ENCODE data around the gene CADM1. TPM values are rescaled to one million over a fixed set of nuclear protein-coding genes. Genes with fewer than 3 reads are reported as not detected.
A peak's percentile ranks its signal among the peaks of the same experiment; 100 is the strongest.

CADM1 gene
- total RNA-seq (6.9 TPM), polyA plus RNA-seq (10 to 100 TPM in 1 of 4 donors, 1 to 10 TPM in 3; 3.6 to 11.3 (median 7.1) TPM)

DNA sequence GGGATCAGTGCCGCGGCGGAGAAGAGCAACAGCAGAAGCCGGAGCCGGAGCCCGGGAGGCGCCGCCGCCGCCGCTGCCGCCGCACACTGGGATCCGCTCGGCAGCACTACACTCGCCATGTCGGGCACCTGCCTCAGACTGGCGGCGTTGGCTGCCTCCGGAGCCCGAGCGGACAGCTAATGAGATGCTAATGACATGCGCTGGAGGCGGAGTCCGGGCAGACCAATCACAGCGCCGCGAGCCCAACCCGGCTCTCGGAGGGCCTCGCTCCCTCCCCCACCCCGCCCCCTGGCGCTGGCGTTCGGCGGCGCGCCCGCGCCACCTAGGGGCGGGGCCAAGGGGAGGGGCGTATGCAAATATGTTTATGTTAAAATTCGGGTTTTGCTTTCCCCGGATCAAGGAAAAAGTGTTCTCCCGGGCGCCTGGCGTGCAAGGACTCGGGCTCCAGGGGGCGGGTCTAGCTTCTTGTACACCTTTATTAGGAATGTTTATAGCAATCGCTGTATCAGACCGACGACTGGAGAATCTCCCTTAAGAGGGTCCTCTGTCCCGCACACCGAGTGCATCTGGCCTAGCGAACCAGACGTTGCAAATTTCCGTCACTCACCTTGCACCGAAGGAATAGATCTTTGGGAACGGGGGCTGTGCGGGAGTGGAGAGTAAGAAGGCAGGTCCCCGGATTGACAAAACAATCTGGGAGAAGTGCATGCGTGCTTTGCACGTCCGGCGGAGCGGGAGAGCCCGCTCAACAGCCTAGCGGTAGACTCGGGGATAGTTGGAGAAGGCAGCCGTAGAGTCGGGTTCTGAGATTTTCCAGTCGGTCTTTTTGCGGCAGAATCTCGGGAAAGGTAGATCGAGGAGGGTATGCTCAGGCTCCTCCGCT, at the start of gene CADM1:
CADM1 (minus strand) TSS at position 140 of the 883 bp plus-strand sequence.
- H3K27me3 Mint-ChIP-seq = peaks cover 41% of the 10 kb centered on the region
- peaks cover 0 to 15% (median 2%) of the 10 kb centered on the region in 4 donors for H3K4me1 Mint-ChIP-seq
- peak within 1 kb of the TSS; percentile 77 to 82 (median 82) for H3K4me3 Mint-ChIP-seq
- no peak within 1 kb of the TSS for H3K27ac ChIP-seq (ENCODE audit: insufficient read depth, low read length, poor library complexity, severe bottlenecking)
- peaks cover 35% of the 10 kb centered on the region for H3K4me1 ChIP-seq (ENCODE audit: control insufficient read depth, insufficient read depth, low read length, poor library complexity, severe bottlenecking)
- peak within 1 kb of the TSS; percentile 66 for H3K4me3 ChIP-seq (ENCODE audit: low read depth, low read length)
- ATAC-seq (ENCODE audit: low read depth in 2 of 2) = peak; percentile 81 to 87
- H3K9me3 ChIP-seq (ENCODE audit: control insufficient read depth in 2 of 2, low read length in 2 of 2) = no peaks in the 10 kb centered on the region
- DNase-seq = peak; percentile 55 to 77 (median 67)
- H3K36me3 ChIP-seq (ENCODE audit: control insufficient read depth, insufficient read depth, low read length) = no peaks in the 10 kb centered on the region
- peaks cover 44% of the 10 kb centered on the region for H3K27me3 ChIP-seq (ENCODE audit: control insufficient read depth, insufficient read depth, low read length)
- H3K9me3 Mint-ChIP-seq = peaks cover 0 to 12% (median 0%) of the 10 kb centered on the region in 7 donors
- H3K36me3 Mint-ChIP-seq = no peaks in the 10 kb centered on the region
- no peak within 1 kb of the TSS for H3K27ac Mint-ChIP-seq

DNA sequence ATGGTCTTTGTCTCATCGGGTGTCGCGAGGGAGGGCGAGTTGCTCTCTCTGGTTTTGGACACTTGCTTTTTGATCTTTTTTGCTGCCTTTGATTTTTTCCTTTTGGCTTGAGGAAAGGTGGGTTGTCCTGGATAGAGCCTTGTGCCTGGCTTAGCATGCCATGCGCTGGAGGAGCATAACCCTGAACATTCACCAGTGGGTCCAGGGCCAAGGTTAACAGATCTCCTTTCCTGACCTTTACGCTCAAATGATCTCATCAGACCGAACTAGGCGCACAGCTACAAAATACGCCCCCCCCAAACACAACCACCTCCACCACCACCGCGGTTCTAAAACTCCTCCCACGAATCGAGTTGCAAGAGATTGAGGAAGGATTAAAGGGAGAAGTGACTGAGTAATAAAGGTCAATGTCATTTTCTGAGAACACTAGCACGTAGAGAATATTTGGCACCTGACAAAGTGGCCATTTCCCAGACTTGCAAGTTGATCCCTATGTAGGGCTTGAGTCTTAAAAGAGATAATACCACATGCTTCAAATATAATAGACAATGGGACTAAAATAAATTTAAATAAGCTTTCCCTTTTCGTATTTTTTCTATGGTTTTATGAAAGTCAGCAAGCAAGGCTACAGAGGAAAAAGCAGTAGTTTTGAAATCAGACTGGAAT, 48.7 kb upstream of the CADM1 start:
- Histone ChIP-seq H3K9me3 (ENCODE audit: control insufficient read depth in 2 of 2, low read length in 2 of 2) (no peaks in the 10 kb centered on the region), H3K27me3 (ENCODE audit: control insufficient read depth, insufficient read depth, low read length) (no peaks in the 10 kb centered on the region), H3K4me1 (ENCODE audit: control insufficient read depth, insufficient read depth, low read length, poor library complexity, severe bottlenecking) (no peaks in the 10 kb centered on the region), H3K27ac (ENCODE audit: insufficient read depth, low read length, poor library complexity, severe bottlenecking) (no peak overlapping the region), H3K4me3 (ENCODE audit: low read depth, low read length) (no peak overlapping the region), H3K36me3 (ENCODE audit: control insufficient read depth, insufficient read depth, low read length) (no peaks in the 10 kb centered on the region)
- peaks cover 5% of the 10 kb centered on the region for H3K27me3 Mint-ChIP-seq
- no peaks in the 10 kb centered on the region for H3K36me3 Mint-ChIP-seq
- ATAC-seq (ENCODE audit: low read depth in 2 of 2) = no peak
- no peak overlapping the region for H3K4me3 Mint-ChIP-seq
- no peak for DNase-seq
- no peaks in the 10 kb centered on the region for H3K4me1 Mint-ChIP-seq
- no peak overlapping the region for H3K27ac Mint-ChIP-seq
- peaks cover 0 to 3% (median 0%) of the 10 kb centered on the region in 7 donors for H3K9me3 Mint-ChIP-seq

- H3K4me3 ChIP-seq (ENCODE audit: low read depth, low read length) = no peak overlapping the region
- DNase-seq (no peak), ATAC-seq (ENCODE audit: low read depth in 2 of 2) (no peak)
- Mint-ChIP-seq H3K4me1 (no peaks in the 10 kb centered on the region), H3K4me3 (no peak overlapping the region), H3K27ac (no peak overlapping the region), H3K27me3 (peaks cover 5% of the 10 kb centered on the region), H3K9me3 (peaks cover 0 to 3% (median 0%) of the 10 kb centered on the region in 7 donors), H3K36me3 (no peaks in the 10 kb centered on the region)
- H3K36me3 ChIP-seq (ENCODE audit: control insufficient read depth, insufficient read depth, low read length) = no peaks in the 10 kb centered on the region
- H3K27ac ChIP-seq (ENCODE audit: insufficient read depth, low read length, poor library complexity, severe bottlenecking) = no peak overlapping the region
- no peaks in the 10 kb centered on the region for H3K27me3 ChIP-seq (ENCODE audit: control insufficient read depth, insufficient read depth, low read length)
- H3K9me3 ChIP-seq (ENCODE audit: control insufficient read depth in 2 of 2, low read length in 2 of 2) = no peaks in the 10 kb centered on the region
- no peaks in the 10 kb centered on the region for H3K4me1 ChIP-seq (ENCODE audit: control insufficient read depth, insufficient read depth, low read length, poor library complexity, severe bottlenecking)
These were observed 48.0 kb upstream of the CADM1 start for GRCh38 chr11:115552151-115552772.

DNA sequence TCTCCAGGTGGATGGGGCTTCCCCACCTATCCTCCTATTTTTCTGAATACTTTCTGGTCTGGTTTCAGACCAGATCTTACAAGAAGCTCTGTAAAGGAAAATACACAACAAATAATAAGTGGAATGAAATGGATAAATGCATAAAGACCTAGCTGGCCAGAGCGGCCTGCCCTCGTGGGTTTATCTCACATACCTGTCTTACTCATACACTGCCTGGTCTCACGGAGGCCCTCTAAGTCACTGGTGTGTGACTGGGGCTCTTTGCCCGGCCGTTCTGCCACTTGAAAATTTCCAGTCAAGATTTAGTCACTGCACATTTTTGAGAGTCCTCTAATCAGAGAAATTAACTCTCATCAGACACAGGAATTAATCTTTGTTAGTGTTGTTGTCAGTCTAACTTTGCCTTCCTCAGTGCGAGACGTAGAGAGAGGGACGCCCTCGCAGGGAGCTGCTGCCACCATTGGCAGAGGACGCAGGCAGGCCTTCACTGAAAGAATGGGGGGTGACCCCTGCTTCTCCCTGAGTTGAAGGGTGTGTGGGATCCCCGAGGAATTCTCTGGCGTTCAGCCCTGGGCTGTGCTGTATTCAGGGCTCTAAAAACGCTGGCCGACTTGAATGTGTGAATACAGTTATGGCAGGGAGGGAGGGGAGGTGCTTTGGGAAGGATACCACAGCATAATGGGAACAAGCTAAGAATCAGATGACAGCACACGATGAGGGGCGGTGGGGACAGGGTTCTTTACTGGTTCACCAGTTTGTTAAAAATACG, 46.3 kb upstream of the CADM1 start:
- no peak overlapping the region for H3K4me3 ChIP-seq (ENCODE audit: low read depth, low read length)
- H3K9me3 ChIP-seq (ENCODE audit: control insufficient read depth in 2 of 2, low read length in 2 of 2) = no peaks in the 10 kb centered on the region
- Mint-ChIP-seq H3K4me3 (no peak overlapping the region), H3K9me3 (peaks cover 0 to 6% (median 1%) of the 10 kb centered on the region in 7 donors), H3K27ac (peak overlapping the region in 1 of 3 donors; percentile 27), H3K36me3 (no peaks in the 10 kb centered on the region), H3K27me3 (peaks cover 5% of the 10 kb centered on the region), H3K4me1 (no peaks in the 10 kb centered on the region)
- DNase-seq = no peak
- no peaks in the 10 kb centered on the region for H3K27me3 ChIP-seq (ENCODE audit: control insufficient read depth, insufficient read depth, low read length)
- no peak for ATAC-seq (ENCODE audit: low read depth in 2 of 2)
- H3K4me1 ChIP-seq (ENCODE audit: control insufficient read depth, insufficient read depth, low read length, poor library complexity, severe bottlenecking) = no peaks in the 10 kb centered on the region
- no peak overlapping the region for H3K27ac ChIP-seq (ENCODE audit: insufficient read depth, low read length, poor library complexity, severe bottlenecking)
- no peaks in the 10 kb centered on the region for H3K36me3 ChIP-seq (ENCODE audit: control insufficient read depth, insufficient read depth, low read length)

- Histone ChIP-seq H3K27ac (ENCODE audit: insufficient read depth, low read length, poor library complexity, severe bottlenecking) (no peak overlapping the region), H3K36me3 (ENCODE audit: control insufficient read depth, insufficient read depth, low read length) (no peaks in the 10 kb centered on the region), H3K4me1 (ENCODE audit: control insufficient read depth, insufficient read depth, low read length, poor library complexity, severe bottlenecking) (no peaks in the 10 kb centered on the region), H3K4me3 (ENCODE audit: low read depth, low read length) (no peak overlapping the region), H3K9me3 (ENCODE audit: control insufficient read depth in 2 of 2, low read length in 2 of 2) (no peaks in the 10 kb centered on the region), H3K27me3 (ENCODE audit: control insufficient read depth, insufficient read depth, low read length) (no peaks in the 10 kb centered on the region)
- Mint-ChIP-seq H3K4me3 (no peak overlapping the region), H3K27me3 (peaks cover 5% of the 10 kb centered on the region), H3K36me3 (no peaks in the 10 kb centered on the region), H3K27ac (no peak overlapping the region), H3K4me1 (no peaks in the 10 kb centered on the region), H3K9me3 (peaks cover 0 to 7% (median 1%) of the 10 kb centered on the region in 7 donors)
- no peak for DNase-seq
- no peak for ATAC-seq (ENCODE audit: low read depth in 2 of 2)
These were observed 44.8 kb upstream of the CADM1 start for GRCh38 chr11:115548878-115549528.

DNA sequence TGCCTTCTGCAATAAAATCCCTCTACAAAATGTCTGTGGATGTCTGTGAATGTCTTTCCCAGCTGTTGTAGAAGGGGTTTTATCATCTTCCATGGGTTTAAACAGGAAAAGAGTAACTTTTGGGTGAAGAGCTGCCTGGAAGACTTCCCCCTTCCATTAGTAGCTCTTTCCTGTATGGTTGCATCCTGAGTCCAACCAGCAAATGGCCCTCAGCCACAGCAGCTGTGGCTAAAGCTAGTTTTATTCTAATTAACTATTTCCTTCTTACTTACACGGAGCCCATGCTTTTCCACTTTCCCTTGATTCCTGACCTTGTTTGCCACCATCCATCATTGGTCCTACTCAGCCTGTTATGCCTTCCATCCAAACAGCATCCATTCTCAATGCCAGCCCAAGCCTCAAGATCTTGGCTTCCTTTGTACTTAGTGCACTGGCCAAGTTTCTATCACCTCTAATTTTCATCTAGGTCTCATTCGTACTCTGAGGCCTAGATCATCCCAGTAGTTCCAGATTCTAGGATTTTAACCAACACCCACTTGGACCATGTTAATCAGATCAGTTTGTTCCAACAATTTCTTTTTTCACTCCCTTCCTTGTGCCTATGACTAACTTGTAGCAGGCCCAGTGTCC, 41.5 kb upstream of the CADM1 start:
- H3K4me1 Mint-ChIP-seq = no peaks in the 10 kb centered on the region
- H3K36me3 Mint-ChIP-seq = no peaks in the 10 kb centered on the region
- H3K27ac ChIP-seq (ENCODE audit: insufficient read depth, low read length, poor library complexity, severe bottlenecking) = no peak overlapping the region
- H3K9me3 ChIP-seq (ENCODE audit: control insufficient read depth in 2 of 2, low read length in 2 of 2) = no peaks in the 10 kb centered on the region
- H3K27ac Mint-ChIP-seq = no peak overlapping the region
- H3K27me3 ChIP-seq (ENCODE audit: control insufficient read depth, insufficient read depth, low read length) = no peaks in the 10 kb centered on the region
- H3K4me1 ChIP-seq (ENCODE audit: control insufficient read depth, insufficient read depth, low read length, poor library complexity, severe bottlenecking) = no peaks in the 10 kb centered on the region
- no peak overlapping the region for H3K4me3 ChIP-seq (ENCODE audit: low read depth, low read length)
- ATAC-seq (ENCODE audit: low read depth in 2 of 2) = no peak
- H3K27me3 Mint-ChIP-seq = peaks cover 5% of the 10 kb centered on the region
- no peak for DNase-seq
- H3K36me3 ChIP-seq (ENCODE audit: control insufficient read depth, insufficient read depth, low read length) = no peaks in the 10 kb centered on the region
- H3K9me3 Mint-ChIP-seq = peaks cover 0 to 7% (median 1%) of the 10 kb centered on the region in 7 donors
- no peak overlapping the region for H3K4me3 Mint-ChIP-seq

Measured in CD4-positive, CD25-positive, alpha-beta regulatory T cell (primary cell).